Transverse colon (tissue), 4 donors: ENCODE results near the gene TSTD2. TPM values are rescaled to one million over a fixed set of nuclear protein-coding genes. Genes with fewer than 3 reads are reported as not detected.
A peak's percentile ranks its signal among the peaks of the same experiment; 100 is the strongest.

Source experiments
- DNase-seq: peaks from one replicate; pipeline ENCODE4 v3.0.0-alpha.2; 2019
- H3K27ac ChIP-seq, 4 donors: fragments of 200-600 bp; sonication (generic); 2 replicates each; pipeline ENCODE4 v1.5.1; 2016 to 2018; ENCODE audit warnings: inconsistent platforms in 4 of 4
- H3K27me3 ChIP-seq: fragments of 200-600 bp; sonication (generic); 2 replicates; pipeline ENCODE4 v1.5.1; 2017; ENCODE audit warnings: inconsistent platforms
- H3K36me3 ChIP-seq, 4 donors: fragments of 200-600 bp; sonication (generic); 2 replicates each; pipeline ENCODE4 v1.5.1; 2017 to 2019; ENCODE audit warnings: inconsistent platforms in 4 of 4
- H3K4me1 ChIP-seq, 4 donors: fragments of 200-600 bp; sonication (generic); 2 replicates each; pipeline ENCODE4 v1.5.1; 2017 to 2020; ENCODE audit warnings: inconsistent platforms in 4 of 4
- H3K4me3 ChIP-seq, 4 donors: fragments of 200-600 bp; sonication (generic); 1 replicate in 1 of 4; 2 replicates in 3 of 4; pipeline versions ENCODE4 v1.5.1 to v1.6.1; 2017 to 2019; ENCODE audit warnings: inconsistent platforms in 4 of 4
- H3K9me3 ChIP-seq, 2 donors: fragments of 200-600 bp; sonication (generic); 2 replicates each; pipeline ENCODE4 v1.5.1; 2017 to 2019; ENCODE audit warnings: inconsistent platforms in 2 of 2
- EP300 ChIP-seq: sonication (generic); formaldehyde crosslinking; IDR thresholded peaks from one replicate; pipeline ENCODE4 v1.6.1; 2017; ENCODE audit warnings: antibody characterized with exemption, low read depth
- POLR2A ChIP-seq: fragments of 450-650 bp; IDR thresholded peaks from one replicate; pipeline ENCODE4 v1.6.1; 2016; ENCODE audit warnings: antibody characterized with exemption, mild to moderate bottlenecking, moderate library complexity
- POLR2AphosphoS5 ChIP-seq, 3 donors: sonication (generic); formaldehyde crosslinking; IDR thresholded peaks; one replicate each; pipeline ENCODE4 v1.6.1; 2016; ENCODE audit warnings: antibody characterized with exemption in 3 of 3
- whole genome bisulfite sequencing, 2 donors: methylation state at CpG; one replicate each; pipeline ENCODE4 v1.1.5; 2018; ENCODE audit warnings: low coverage in 1 of 2; 5-methylcytosine and 5-hydroxymethylcytosine counted together
- in situ Hi-C, 4 donors: fragments of 200-750 bp; cut with MboI; loops; one replicate each; pipeline versions ENCODE4 v1.15.0 to v1.15.1; 2017; ENCODE audit warnings: low sequenced_read_pairs in 3 of 4, low pct_ligation_motif_present in 1 of 4, low pct_unique_long_range_greater_than_20kb in 1 of 4
- intact Hi-C: fragments of 100-400 bp; cut with DNase I; formaldehyde crosslinking; loops from one replicate; pipeline ENCODE4 v1.15.1; 2023; ENCODE audit warnings: low total_unique reads
- total RNA-seq, 4 donors: library from RNA; depleted of rRNA; stranded (reverse); fragments of >200 nt; gene quantifications; one replicate each; pipeline ENCODE4 v1.1.0, GENCODE V29; 2016
- TF ChIP-seq, protein P1 (sequence below), 5 experiments: fragments of 200-600 bp in 3 of 5; fragments of 450-650 bp in 2 of 5; sonication (generic) in 3 of 5; IDR thresholded peaks; 1 replicate in 2 of 5; 2 replicates in 3 of 5; pipeline ENCODE4 v1.5.1; 2016 to 2017; ENCODE audit warnings: antibody characterized with exemption in 5 of 5, inconsistent platforms in 3 of 5, mild to moderate bottlenecking in 2 of 5, moderate library complexity in 1 of 5

Gene TSTD2
- total RNA-seq, 4 donors from 2014 or later = 13.8 to 27.0 (median 20.3) TPM

- 0% methylated on average over 4 to 26 of the region's 43 CpGs for WGBS, 2 donors
- TF ChIP-seq POLR2AphosphoS5 (IDR thresholded peaks at IDR 0.05) (no peak), EP300 (no peak)
- no peaks in the 10 kb centered on the region for H3K36me3 ChIP-seq
- in situ Hi-C loops (no loop called here), intact Hi-C loops (no loop called here)
- peaks cover 23 to 61% (median 40%) of the 10 kb centered on the region in 4 donors for H3K4me1 ChIP-seq
- H3K4me3 ChIP-seq = peak overlapping the region; percentile 83 to 98 (median 92)
- DNase-seq = no peak
- peak overlapping the region; percentile 94 to 99 (median 98) for H3K27ac ChIP-seq
- no peaks in the 10 kb centered on the region for H3K27me3 ChIP-seq
- no peaks in the 10 kb centered on the region for H3K9me3 ChIP-seq
Measured at GRCh38 chr9:97633859-97634490, 807 bp upstream of the TSTD2 start.

DNA sequence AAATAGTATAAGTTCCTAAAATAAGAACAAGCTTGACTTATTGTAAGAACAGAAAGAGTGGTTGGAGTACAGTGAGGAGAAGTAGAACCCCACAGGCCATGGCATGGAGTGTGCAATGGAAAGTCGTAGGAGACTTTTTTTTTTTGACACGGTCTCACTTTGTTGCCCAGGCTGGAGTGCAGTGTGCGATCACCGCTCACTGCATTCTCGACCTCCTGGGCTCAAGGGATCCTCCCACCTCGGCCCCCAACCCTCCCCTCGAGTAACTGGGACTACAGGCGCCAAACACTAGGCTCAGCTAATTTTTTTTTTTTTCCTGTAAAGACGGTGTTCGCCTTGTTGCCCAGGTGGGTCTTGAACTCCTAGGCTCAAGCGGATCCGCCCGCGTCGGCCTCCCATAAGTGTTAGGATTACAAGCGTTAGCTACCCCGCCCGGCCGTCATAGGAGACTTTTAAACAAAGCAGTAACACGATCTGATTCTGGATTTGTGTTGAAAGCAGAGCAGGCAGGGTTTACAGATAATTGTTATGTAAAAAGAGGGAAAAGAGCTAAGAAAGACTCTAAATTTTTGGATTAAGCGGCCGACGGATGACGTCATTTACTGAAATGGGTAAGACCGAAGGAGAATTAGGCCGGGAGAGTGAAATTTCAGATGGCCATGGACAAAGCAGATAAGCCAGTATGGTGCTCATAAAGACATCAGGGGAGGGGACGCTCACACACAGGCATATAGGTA, 752 bp downstream of the TSTD2 start:
- H3K27me3 ChIP-seq = no peaks in the 10 kb centered on the region
- TF ChIP-seq POLR2A (no peak), POLR2AphosphoS5 (IDR thresholded peaks at IDR 0.05) (no peak), EP300 (no peak)
- TF ChIP-seq, protein P1, sequence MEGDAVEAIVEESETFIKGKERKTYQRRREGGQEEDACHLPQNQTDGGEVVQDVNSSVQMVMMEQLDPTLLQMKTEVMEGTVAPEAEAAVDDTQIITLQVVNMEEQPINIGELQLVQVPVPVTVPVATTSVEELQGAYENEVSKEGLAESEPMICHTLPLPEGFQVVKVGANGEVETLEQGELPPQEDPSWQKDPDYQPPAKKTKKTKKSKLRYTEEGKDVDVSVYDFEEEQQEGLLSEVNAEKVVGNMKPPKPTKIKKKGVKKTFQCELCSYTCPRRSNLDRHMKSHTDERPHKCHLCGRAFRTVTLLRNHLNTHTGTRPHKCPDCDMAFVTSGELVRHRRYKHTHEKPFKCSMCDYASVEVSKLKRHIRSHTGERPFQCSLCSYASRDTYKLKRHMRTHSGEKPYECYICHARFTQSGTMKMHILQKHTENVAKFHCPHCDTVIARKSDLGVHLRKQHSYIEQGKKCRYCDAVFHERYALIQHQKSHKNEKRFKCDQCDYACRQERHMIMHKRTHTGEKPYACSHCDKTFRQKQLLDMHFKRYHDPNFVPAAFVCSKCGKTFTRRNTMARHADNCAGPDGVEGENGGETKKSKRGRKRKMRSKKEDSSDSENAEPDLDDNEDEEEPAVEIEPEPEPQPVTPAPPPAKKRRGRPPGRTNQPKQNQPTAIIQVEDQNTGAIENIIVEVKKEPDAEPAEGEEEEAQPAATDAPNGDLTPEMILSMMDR (IDR thresholded peaks at IDR 0.05) = no peak
- WGBS, 2 donors = 0 to 1% methylated on average over 12 to 27 of the region's 27 CpGs
- H3K27ac ChIP-seq = peak overlapping the region; percentile 94 to 99 (median 98)
- H3K9me3 ChIP-seq = no peaks in the 10 kb centered on the region
- H3K4me3 ChIP-seq = peak overlapping the region; percentile 60 to 98 (median 90)
- intact Hi-C loops (no loop called here), in situ Hi-C loops (no loop called here)
- peaks cover 23 to 64% (median 41%) of the 10 kb centered on the region in 4 donors for H3K4me1 ChIP-seq
- no peaks in the 10 kb centered on the region for H3K36me3 ChIP-seq
- DNase-seq = peak; percentile 60

- Histone ChIP-seq H3K4me1 (peaks cover 11 to 58% (median 29%) of the 10 kb centered on the region in 4 donors), H3K4me3 (no peak overlapping the region), H3K27me3 (no peaks in the 10 kb centered on the region), H3K27ac (no peak overlapping the region), H3K9me3 (no peaks in the 10 kb centered on the region), H3K36me3 (peaks cover 0 to 4% (median 0%) of the 10 kb centered on the region in 4 donors)
- TF ChIP-seq EP300 = no peak
- TF ChIP-seq POLR2A = no peak
- TF ChIP-seq, protein P1 (IDR thresholded peaks at IDR 0.05) = no peak
- TF ChIP-seq POLR2AphosphoS5 (IDR thresholded peaks at IDR 0.05) = no peak
- in situ Hi-C loops = no loop called here
- intact Hi-C loops = no loop called here
- DNase-seq = no peak
Measured at GRCh38 chr9:97630591-97630990, 2.6 kb downstream of the TSTD2 start.

- Histone ChIP-seq H3K36me3 (peaks cover 0 to 7% (median 3%) of the 10 kb centered on the region in 4 donors), H3K27me3 (no peaks in the 10 kb centered on the region), H3K4me1 (peaks cover 8 to 49% (median 18%) of the 10 kb centered on the region in 4 donors), H3K4me3 (no peak overlapping the region), H3K9me3 (no peaks in the 10 kb centered on the region), H3K27ac (no peak overlapping the region)
- TF ChIP-seq POLR2A = no peak
- TF ChIP-seq EP300 = no peak
- TF ChIP-seq, protein P1 (IDR thresholded peaks at IDR 0.05) = no peak
- TF ChIP-seq POLR2AphosphoS5 (IDR thresholded peaks at IDR 0.05) = no peak
- intact Hi-C loops = no loop called here
- in situ Hi-C loops = no loop called here
- no peak for DNase-seq
Measured at GRCh38 chr9:97629156-97629555, 4.0 kb downstream of the TSTD2 start.
